ENCODE data around the gene DNAAF9.

GRCh38 chr20:3434232-3434631 is 26.8 kb upstream of the DNAAF9 start:
- TF ChIP-seq CTCF (IDR thresholded peaks at IDR 0.05) (no peak), POLR2A (IDR thresholded peaks at IDR 0.05) (no peak), EP300 (IDR thresholded peaks at IDR 0.05) (no peak)
